HG03064 (cell line): ENCODE data around the gene PANK3.
A peak's percentile ranks its signal among the peaks of the same experiment; 100 is the strongest.

ENCODE experiments used
- ATAC-seq: cut with Tn5 transposase; IDR thresholded peaks from one replicate; pipeline ENCODE4 v1.9.1; 2021; ENCODE audit warnings: low read depth; ENCODE audit not compliant: unreplicated experiment

PANK3 gene

DNA sequence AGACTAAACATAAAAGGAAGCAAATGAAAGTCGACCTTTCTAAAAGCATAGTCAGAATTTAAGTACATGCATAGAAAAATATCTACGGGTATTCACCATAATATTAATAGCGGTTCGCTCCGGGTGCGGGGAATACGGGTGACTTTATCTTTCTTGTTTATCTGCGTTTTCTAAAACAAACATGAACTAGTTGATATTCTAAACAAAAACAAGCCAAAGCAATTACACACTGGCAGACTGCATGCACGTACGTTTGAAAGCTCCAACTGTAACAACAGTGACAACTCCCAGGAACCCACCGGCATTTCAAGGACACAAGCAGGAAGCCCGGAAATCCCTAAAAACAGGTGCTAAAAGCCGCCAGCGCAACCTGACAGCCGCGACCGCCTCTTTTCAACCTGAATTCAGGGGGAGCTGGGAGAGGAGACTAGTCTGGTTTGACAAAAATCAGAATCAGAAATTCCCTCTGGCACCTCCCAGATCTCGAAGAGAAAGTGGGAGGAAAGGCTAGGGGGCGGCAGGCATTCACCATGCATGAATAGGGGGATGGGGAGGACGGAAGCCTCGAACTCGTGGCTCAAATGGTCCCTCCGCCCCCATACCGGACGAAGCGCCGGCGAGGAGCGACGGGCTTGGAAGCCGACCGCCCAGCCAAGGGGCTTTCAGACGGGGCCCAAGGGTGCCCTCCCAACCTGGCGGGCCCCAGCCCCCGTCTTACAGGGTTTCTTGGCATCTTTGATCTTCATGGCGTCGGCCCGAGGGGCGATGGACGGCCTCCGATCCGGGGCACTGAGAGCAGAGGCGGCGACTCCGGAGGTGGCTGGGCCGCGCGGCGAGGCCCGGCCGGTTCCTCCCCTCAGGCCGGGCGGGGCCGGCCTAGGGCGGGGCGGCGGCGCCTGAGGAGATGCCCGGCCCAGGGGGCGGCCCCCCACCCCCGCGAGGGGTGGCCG, at the start of gene PANK3:
PANK3 (minus strand) TSS at position 831 of the 950 bp plus-strand sequence; CDS start at position 746, 85 bp downstream.
- peak; percentile 55 for ATAC-seq

DNA sequence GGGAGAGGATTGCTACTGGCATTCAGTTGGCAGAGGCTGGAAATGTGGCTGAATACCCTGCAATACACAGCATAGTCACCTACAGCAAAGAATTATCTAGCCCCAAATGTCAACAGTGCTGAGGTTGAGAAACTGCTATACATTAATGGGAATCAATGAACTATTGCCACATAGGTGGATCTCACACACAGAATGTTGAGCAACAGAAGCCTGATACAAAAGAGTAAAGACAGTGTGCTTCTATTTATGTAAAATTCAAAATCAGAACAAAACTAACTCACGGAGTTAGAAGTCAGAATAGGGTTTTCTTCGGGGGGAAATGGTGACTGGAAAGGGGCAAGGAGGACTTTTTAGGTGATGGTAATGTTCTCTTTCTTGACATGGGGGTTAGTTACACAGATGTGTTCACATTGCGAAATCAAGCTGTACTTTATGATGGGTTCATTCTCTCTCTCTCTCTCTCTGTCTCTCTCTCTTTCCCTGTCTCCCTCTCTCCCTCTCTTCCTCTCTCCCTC, 45.7 kb upstream of the PANK3 start:
- ATAC-seq = no peak

DNA sequence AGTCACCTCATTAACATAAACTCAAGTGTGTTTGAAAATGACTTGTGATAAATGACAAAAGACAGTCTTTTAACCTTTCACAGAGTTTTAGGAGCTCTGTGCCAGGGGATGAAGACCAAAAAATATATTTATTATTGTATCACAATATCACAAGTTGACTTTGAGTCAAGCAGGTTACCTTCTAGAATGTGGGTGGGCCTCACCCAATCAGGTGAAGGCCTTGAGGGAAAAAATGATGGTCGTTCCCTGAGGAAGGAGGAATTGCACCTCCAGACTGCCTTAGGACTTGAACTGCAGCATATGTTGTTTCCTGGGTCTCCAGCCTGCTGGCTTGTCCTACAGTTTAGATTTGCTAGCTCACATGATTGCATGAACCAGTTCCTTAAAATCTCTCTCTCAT, 41.6 kb upstream of the PANK3 start:
- ATAC-seq = no peak

DNA sequence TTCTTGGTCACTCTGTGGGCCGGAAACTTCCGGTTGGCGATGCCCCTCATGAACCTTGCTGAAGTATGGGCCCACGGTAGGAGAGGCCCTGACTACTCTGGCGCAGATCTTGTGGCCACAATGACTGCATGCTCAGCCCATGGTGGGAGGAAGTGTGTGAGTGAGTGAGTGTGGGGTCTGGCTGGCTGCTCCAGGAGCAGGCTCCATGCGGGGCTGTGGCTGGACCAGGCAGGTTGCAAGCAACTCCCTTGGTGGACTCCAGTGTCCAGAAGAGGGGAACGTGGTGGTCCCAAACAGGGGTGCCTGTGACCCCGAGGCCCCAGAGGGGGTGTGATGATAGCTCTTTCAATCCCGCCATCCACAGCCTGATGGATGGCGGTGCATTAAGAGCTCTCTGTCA, 35.5 kb upstream of the PANK3 start:
- ATAC-seq = no peak

DNA sequence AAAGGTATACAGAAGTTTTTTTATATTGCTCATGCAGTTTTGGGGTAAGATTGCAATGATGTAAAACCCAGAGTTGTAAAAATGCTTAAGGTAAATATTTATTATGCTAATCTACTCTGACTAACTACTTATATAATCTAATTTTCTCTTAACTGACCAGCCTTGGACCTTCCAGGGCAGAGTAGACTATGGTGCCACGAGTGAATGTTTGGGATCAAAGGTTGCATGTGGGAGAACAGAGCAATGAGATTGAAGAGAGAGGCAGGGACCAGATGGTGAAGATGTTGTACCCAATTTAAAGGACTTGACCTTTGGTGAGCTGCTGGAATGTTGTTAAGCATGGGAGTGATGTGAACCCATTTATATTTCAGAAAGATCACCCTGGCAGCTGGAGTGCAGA, 34.8 kb upstream of the PANK3 start:
- no peak for ATAC-seq

DNA sequence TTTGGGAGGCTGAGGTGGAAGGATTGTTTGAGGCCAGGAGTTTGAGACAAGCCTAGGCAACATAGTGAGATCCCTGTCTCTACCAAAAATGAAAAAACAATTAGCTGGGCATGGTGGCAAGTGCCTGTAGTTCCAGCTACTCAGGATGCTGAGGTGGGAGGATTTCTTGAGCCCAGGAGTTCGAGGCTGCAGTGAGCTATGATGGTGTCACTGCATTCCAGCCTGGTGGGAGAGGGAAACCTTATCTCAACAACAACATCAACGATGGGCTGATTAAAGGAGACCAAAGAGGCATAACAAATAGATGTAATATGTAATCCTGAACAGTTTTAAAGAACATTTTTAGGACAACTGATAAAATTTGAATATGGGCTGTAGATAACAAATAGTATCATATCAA, 34.2 kb upstream of the PANK3 start:
- no peak for ATAC-seq

DNA sequence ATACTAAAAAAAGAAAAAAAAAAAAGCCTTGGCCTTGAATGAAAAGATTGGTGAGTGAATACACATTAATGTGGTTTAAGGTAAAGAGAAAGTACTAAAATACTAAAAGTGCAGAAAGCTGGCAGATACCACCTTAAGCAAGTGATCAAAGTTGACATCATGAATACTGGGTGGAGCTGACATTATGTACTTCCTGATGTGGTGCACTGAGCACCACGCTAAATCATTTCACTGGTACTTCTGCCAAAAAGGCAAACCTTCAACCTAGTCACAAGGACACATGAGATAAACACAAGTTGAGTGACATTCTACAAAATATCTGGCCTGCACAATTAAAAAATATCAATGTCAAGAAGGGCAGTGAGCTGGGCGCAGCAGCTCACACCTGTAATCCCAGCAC, 33.8 kb upstream of the PANK3 start:
- ATAC-seq = no peak

DNA sequence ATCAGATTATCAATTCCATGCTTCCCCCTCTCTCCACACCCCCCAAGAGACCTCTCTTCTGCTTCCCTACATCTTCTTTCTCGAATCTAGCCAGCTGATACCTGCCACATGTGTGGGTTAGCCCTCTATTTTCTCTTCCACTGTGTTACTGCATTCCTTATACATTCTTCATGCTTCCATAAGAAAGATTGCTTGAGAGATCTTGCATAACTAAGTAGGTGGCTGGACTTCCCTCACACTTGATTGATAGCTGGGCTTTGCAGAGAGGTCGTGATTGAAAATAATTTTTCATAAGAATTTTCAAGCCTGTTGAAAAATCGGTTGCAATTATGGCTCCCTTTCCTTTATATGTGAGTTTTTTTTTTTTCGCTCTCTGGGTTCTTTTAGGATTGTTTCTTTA, 33.0 kb upstream of the PANK3 start:
- ATAC-seq = no peak

DNA sequence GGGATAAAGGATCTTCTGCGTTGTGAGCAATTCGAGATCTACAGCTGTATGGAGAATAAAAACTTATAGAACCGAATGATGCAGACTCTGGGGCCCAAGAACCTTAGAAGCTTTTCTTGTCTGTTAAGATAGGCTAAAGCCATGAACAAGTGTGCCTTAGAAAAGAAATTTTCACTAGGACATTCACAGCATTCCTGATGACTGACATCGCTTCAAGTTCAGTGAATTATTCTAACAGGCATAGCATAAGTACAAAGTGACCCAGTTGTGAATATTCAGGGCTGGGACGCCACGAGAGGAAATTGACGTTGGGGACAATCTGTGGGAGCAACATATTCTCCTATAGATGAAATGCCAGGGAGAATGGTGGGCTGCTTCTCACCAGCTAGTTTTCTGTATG, 32.0 kb upstream of the PANK3 start:
- no peak for ATAC-seq

DNA sequence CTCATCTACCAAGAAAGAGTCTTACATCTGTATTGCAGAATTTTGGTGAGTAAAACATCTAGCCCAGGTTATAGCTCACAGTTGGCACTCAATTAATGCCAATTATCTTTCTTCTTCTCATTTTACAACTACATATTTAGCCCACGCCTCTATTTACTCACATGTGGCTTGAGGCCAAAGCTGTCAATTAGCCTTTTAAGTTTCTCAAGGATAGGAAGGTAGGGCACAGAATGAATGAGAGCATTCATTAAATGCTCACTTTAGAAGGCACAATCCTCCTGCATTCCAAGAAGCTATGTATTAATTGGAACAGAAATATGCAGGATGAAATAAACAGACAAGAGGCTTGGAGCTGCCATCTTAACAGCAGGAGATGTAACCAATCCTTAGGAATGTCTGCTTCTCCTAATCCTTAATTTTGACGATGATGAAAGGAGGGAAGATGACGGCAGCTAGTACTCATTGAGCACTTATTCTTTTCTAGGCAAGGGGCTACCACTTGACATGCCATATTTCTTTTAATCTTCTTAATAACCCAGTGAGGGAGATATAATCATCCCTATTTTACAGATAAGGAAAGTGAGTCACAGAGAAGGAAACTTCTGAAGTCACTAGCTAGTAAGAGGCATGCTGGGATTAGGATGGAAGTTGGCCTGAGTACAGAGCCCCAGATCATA, 30.8 kb upstream of the PANK3 start:
- ATAC-seq = no peak

DNA sequence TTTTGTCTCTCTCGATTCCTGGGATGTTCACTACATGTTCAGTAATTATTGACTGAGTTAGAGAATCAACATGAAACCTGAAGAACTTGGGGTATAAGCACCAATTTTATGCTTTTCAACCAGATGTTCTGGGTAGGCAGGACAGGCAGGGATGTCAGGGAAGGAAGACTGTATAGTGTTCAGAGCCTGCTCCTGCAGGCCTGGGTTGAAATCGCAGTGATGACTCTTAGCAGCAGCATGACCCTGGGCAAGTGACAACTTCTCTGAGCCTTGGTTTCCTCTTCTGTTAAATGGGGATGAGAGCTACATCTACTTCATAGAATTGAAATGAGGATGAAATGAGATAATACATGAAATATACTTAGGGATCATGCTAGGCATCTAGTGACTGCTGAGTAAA, 29.7 kb upstream of the PANK3 start:
- ATAC-seq = no peak

DNA sequence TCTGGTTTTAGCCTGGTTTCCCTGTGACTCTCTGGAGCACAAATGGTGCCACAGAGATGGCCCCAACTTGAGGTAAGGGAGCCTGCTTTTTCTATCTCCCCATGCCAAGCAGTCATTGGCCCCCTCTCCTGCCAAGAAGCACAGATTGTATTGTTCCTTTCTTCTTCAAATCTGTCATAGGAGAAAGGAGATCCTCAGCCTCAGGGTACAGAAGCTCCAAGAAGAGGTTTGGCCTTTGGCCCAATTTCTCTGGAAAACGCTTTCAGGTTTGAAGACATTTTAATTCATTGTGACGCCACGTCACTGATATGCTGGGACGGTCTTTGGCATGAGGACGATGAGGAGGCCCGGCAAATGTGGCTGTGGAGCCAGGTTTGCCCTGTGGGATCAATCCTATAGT, 29.2 kb upstream of the PANK3 start:
- no peak for ATAC-seq

DNA sequence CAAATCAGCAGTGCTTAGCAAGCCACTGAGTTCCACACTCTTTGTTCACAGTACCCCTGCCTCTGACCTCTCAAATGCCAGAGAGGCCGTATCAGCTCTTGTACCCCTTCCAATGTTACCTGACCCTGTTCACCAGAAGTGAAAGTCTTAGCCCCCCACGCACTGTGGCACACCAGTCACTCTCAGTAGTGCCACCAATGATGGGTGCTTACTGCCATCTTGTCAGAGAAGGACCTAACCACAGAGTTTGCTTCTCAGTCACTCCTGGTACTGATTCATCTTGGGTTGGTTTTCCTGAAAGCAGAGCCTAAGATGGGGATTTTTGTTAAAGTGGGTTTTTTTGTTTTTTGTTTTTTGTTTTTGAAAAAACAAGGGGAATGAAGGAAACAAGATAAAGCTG, 28.8 kb upstream of the PANK3 start:
- no peak for ATAC-seq

DNA sequence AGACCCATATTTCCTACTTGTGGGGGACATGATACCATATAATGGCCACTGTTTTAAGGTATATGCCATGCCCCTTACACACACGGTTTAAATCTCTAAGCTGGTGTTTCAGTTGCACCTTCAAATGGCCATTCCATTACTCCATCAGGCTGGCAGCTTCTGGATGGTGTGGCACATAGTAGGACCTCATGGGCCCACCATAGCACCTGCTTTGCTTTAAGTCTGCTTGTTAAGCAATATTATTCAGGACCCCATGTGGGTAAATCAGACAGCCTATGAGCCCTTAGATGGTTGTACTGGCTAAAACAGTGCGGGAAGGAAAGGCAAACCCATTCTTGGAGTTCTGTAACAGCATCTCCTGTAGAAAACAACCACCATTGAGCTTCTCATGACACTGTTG, 27.4 kb upstream of the PANK3 start:
- ATAC-seq = no peak

DNA sequence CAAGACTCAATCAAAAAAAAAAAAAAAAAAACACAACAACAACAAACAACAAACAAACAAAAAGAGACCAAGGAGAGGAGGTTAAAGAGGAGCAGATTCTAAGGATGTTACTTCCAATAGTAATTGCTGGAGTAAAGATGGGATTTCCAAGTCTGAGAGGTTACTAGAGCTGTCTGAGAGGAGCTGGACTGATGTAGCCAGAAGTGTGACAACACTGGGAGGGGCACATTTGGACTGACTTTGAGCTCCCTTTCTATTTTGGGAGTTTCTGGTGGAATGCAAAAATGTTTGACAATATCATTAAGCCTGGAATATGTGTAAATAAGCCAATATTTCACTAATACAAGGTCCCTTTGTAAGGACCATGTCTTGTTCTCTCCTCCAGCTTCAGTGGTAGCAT, 25.3 kb upstream of the PANK3 start:
- ATAC-seq = no peak

DNA sequence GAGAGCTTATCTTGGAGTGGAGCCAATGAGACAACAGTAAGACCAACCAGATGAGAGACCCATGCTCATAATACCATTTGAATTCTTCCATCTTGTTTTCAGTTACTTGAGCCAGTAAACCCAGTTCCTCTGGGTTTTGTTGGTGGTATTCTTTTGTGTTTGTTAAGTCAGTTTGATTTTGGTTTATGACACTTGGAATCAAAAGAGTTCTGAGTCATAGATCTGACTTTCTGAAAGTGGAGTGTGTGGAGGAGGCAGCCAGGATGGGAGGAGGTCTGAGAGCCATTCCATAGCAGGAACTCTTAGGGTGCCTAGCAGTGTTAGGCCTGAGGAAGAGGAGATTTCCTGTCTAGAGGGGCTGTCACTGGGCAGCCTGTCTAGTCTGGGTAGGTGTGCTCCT, 24.6 kb upstream of the PANK3 start:
- ATAC-seq = no peak

DNA sequence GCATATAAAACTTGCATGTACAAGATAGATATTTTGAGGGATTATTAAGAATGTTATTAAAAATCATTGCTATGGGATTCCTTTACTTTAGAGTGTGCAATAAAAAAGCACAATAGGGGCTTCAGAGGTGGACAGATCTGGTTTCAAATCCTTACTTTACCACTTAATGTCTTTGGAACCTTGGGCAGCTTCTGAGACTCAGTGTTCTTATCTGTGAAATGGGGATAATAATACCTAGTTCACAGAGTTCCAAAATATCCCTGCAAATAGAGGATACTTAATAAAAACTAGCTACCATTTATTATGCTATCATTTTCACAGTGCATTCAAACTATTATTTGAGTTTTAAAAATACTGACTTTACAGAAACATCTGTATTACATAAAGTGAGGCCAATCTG, 23.3 kb upstream of the PANK3 start:
- no peak for ATAC-seq

DNA sequence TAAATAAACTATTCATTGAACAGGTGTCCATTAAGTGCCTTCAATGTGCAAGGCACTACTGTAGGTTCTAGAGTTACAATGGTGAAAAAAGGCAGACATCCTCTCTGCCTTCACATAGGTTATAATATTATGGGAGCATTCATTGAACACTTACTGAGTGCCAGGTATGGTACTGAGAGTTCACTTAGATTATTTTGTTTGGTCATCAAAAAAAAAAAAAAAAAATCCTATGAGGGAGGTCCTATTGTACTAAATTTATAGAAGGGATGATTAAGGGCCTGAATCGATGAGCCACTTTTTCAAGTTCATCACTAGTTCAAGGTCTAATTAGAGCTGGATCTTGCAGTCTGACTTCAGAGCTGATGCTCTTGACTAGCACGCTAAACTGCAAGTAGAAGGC, 22.8 kb upstream of the PANK3 start:
- ATAC-seq = no peak

DNA sequence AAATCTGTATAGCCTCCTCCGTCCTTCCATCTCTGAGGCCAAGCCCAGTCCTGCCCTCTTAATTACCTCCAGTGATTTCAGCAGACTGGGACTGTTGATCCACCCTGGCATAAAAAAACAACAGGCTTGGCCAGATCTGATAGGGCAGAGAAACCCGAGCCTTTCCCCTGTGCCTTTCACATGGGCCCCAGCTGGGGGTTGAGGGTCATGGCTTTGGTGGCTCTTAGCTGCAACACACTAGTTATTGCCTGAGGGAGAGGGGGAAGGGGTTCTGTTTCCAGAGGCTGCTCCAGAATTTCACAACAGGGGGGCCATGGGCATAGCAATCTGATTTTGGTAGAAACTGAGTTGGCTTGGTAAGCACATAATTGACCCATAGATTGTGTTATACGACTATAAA, 21.2 kb upstream of the PANK3 start:
- ATAC-seq = no peak

DNA sequence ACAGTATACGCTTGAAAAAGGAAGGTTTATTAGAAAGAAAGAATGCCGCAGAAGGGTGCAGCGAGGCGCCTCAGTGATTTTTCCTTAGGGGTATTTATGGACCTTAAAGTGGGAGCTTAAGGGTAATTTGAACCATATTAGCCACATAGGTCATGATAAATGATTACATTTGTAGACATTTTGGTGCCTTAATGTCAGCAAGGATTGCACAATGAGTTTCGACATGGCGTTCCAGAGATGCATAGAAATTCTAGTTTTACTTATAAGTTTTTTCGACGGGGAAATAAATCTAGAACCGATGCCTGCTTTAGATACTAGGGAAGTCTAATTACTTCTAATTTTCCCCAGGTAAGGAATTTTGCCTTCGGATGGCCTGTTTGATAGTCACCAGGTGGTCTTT, 20.7 kb upstream of the PANK3 start:
- ATAC-seq = no peak

DNA sequence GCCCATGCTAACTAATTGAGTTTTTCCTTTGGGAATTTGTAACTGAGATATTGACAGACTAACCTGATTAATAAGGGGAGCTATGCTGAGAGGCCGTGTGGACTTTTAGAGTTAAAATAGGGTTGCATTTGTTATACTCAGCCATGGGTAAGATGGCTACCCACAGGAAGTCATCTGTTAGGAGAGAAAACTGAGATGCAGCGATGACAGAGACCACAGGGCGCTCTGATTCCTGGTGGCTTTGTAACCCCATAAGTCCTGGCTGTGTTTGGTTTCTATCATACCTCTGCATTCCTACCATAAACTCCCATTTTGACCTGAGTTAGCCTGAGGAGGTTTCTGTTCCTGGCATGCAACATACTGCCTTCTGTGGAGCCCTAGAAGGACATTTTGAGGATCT, 19.5 kb upstream of the PANK3 start:
- ATAC-seq = no peak

DNA sequence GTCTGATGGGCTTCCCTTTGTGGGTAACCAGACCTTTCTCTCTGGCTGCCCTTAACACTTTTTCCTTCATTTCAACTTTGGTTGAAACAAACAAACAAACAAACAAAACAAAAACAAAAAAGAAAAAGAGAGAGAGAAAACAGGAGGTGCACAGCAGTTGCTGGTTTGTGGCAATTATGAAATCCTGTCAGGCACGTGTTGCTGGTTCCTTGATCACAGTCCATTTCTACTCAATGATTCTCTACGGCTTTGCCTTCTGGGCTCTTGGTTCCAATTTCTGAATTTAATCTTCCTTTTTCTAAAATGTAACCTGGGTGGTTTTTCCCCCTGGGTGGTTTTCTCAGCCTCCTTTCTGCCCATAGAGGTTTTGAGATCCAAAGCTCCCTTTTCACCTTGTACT, 17.8 kb upstream of the PANK3 start:
- no peak for ATAC-seq
